COLO829 (cell line): ENCODE data around the gene TOMM40L.
A peak's percentile ranks its signal among the peaks of the same experiment; 100 is the strongest.

ENCODE experiments used
- DNase-seq: peaks from one replicate; pipeline ENCODE4 v3.0.0; 2012; ENCODE audit warnings: low spot score

TOMM40L gene

DNA sequence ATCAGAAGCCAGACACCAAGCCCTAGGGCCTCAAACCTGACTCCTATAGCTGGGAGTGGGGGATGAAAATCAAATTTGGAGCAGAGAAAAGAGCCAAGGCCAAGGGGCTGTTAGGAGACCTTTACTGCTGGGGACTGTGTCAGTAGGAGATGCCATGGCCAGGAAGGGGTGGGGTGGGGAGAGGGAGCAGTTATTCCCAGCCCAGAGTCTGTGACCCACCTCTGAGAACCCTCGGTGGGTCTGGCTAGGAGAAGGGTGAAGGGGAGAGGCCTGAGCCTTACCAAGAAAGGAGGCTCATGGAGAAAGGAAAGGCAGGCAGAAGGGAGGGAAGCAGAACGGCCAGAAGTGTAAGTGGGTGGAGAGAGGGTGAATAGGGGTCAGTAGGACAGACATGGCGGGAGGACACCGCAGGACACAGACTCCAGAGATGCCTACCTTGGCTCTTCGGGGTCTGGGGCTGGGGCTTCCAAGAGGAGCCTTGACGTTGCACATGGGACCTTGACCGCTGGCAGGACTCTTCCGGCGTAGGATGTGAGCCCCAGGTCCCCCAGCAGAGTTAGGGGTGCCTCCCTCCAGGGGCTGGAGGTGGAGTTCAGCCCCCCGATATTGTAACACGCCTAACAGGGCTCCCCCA lies 28.2 kb upstream of the TOMM40L start:
- DNase-seq = no peak

DNA sequence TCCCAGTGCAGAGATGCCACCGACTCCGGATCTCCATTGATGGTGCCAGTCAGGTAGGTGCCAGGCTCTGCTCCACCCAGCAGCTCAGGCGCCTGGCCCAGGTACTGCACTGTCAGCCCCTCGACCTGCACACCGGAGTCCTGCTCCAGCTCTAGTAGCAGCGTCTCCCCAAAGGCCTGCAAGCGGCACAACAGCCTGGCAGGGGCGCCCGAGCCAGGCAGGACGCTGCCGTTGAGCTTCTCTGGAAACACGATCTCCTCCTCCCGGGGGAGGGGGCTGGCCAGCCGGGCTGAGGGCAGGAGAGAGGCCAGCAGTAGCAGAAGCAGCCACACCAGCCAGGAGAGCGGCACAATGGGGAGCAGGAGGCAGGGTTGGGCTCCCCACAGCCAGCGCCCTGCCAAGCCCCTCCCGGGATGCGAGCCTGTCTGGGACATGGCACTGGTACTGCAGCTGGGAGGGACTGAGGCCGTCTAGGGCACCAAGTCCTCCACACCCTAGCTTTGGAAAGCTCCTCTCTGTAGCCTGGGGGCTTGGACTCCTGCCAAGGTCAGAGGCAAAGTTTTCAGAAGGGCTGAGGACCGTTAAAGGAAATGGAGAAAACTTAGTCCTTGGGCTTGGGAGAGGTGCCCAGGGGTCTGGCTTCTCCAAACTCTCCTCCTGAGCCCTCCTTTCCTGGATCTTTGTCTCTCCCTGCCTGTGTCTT lies 27.5 kb upstream of the TOMM40L start:
- DNase-seq = no peak

GRCh38 chr1:161198897-161199431 lies 26.9 kb upstream of the TOMM40L start, which contains the start of gene ADAMTS4:
TSS of gene ADAMTS4 (minus strand) at chr1:161199054. CDS start at chr1:161198627, 427 bp downstream.
- no peak for DNase-seq

GRCh38 chr1:161199506-161200139 lies 26.2 kb upstream of the TOMM40L start:
- DNase-seq = no peak

- DNase-seq = no peak
Observed at GRCh38 chr1:161200421-161200991, 25.4 kb upstream of the TOMM40L start.

DNA sequence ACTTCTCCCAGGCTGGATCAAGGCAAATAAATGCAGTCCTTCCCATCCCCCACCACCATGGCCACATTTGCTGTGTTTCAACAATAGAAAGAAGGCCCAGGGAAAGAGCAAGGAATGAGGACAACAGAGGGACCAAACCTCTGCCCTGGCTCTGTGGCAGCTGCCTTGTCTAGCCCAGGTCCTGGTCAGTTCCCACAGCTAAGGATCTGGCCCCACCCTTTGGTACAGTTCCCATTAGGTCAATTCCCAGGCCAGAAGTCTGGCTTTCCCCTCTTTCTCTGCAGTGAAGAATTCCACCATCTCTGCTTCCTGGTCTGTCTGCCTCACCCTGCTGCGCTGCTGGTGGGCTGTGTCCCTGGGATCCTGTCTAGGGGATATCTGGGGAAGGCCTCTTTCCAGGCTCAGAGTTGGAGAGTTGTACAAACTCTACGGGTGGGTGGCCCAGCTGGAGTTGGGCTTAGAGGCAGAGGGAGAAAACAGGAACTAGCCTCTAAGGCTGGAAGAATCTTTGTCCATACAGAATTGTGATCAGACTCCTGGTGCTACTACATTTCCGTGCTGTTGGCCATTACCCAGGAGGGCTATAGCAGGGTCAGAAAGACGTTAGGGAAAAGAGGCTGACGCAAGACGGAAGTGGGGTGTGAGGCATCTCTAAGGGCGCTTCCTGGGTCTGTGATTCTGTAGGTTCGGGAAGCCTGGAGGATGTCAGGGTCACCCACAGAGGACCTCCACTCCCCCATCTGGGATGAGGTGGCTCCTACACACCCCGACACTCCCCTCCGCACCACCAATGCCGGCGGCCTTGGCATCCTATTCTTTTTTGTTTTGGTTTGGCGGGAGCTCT lies 24.6 kb upstream of the TOMM40L start:
- no peak for DNase-seq

DNA sequence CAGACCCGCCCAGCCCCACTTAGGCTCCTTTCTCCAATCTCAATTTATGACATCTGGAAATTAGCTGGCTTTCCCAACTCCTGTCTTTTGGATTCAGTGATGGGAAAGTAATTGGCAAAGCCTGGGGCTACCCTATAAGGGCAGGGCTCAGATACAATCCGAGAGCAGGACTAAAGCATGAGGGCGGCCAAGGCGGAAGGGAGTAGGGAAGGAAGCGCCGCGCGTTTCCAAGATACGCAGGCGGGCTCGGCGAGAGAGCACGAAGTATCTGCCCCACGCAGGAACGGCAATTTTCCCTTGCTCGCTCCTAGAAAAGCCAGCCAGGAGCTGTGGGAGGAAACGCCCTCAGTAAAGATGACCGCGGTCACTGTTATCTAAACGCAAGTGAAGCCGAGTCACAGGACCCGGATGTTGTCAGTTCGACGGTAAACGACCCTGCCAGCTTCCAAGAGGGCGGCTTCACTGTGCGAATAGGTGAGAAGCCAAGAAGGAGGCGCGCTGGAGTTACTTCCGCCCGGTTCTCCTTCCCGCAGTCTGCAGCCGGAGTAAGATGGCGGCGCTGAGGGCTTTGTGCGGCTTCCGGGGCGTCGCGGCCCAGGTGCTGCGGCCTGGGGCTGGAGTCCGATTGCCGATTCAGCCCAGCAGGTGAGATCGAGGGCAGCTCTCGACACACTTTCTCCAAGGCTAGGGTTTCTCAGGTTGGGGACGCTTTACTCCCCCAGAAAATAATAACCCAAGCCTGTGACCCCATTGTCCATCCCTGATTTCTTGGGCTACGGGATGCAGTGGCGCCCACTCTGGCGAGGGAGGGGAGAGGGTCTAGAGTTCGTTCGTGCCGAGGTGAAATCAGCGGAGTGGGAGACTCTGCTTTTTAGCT lies 23.8 kb upstream of the TOMM40L start, which contains the start of gene NDUFS2:
NDUFS2 (plus strand) TSS at position 532 of the 877 bp plus-strand sequence; CDS start at position 551, 19 bp downstream.
- DNase-seq = peak; percentile 96

DNA sequence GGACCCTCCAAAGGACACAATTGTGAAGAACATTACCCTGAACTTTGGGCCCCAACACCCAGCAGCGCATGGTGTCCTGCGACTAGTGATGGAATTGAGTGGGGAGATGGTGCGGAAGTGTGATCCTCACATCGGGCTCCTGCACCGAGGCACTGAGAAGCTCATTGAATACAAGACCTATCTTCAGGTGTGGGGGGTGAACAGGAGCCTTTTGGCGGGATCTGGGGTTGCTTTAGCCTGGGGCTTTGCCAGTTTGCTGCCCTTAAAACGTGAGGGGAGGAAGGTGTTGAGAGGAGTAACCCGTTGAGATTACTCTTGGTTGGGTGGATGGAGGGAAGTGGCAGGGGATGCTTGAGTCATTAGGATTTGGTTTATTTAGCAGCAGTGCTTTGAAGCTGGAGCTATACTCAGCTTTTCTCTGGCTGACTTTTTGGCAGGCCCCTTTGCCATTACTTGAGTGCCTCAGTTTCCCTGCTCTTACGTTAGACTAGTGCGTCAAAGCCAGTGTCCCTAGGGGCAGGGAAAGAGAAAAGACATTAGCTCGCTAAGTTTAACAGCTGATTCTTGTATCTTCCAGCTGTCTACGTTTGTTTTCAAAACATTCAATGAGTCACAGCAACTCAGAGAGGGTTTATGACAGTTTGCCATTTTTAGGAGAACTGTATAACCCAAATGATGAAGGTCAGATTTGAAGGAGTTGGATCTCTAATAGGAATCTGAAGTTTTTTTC lies 19.3 kb upstream of the TOMM40L start:
- DNase-seq = no peak

- no peak for DNase-seq
Observed at GRCh38 chr1:161207173-161207572, 18.7 kb upstream of the TOMM40L start.

- peak; percentile 91 for DNase-seq
Observed at GRCh38 chr1:161209790-161210409, 16.0 kb upstream of the TOMM40L start.

- DNase-seq = no peak
Observed at GRCh38 chr1:161214369-161214768, 11.5 kb upstream of the TOMM40L start.

- no peak for DNase-seq
Observed at GRCh38 chr1:161215076-161215475, 10.8 kb upstream of the TOMM40L start, which contains the start of gene FCER1G. TSS of gene FCER1G (plus strand) at chr1:161215295. CDS start at chr1:161215322, 27 bp downstream.

GRCh38 chr1:161216945-161217712 lies 8.7 kb upstream of the TOMM40L start:
- DNase-seq = no peak

- no peak for DNase-seq
Observed at GRCh38 chr1:161217831-161218230, 8.0 kb upstream of the TOMM40L start.

DNA sequence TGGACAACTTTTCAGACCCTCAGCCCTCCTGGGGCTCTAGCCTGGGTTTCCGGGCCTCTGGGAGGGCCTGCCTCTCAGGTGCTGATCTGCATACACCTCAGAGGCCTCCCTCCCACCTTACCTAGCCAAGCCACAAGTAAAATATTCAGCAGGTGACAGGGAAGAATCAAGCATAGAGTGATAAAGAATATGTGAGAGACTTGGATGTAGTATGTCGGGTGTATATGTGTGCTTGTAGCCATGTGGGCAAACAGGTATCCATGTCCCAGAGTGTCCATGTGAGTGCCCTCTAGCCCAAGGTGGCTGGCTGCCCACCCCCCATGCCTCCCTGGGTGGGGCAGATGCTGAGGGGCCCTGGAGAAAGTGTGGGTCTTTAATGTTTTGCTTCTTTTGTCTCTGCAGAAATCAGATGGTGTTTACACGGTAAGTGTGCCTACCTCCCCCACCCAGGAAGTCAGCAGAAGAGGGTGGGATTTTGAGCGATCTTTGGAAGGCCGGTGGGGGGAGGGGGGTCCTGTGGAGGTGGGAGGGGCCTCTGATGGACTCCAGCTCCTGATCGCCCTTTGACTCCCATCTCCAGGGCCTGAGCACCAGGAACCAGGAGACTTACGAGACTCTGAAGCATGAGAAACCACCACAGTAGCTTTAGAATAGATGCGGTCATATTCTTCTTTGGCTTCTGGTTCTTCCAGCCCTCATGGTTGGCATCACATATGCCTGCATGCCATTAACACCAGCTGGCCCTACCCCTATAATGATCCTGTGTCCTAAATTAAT lies 7.4 kb upstream of the TOMM40L start:
- no peak for DNase-seq

DNA sequence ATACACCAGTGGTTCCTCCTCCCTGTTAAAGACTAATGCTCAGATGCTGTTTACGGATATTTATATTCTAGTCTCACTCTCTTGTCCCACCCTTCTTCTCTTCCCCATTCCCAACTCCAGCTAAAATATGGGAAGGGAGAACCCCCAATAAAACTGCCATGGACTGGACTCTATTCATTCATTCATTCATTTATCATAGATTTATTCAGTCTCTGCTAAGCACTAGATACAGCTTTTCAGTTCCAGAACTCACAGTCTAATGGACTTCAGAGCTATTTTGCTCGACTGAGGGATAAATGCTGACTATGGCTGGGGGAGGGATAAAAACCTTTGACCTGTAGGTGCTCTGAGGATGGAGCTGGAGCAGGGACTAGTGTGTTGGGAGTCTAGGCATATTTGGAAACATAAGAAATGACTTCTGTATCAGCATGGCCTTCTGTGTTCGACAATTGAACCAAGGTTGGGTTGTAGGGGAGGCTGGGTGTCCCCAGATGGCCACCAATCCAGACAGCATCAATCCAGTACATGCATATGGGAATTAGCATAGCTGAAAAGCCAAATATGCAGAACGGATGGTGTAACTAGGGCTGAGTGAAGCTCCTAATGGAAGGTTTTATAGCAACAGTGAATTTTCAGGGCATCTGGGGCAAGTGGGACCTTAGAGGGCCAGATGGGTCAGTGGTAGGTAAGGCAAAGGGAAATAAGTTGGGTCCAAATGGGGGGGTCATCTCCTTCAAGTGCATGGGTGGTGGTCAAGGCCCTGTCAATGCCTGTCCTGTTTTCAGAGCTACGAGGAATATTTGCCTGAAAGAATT lies 6.6 kb upstream of the TOMM40L start:
- no peak for DNase-seq

DNA sequence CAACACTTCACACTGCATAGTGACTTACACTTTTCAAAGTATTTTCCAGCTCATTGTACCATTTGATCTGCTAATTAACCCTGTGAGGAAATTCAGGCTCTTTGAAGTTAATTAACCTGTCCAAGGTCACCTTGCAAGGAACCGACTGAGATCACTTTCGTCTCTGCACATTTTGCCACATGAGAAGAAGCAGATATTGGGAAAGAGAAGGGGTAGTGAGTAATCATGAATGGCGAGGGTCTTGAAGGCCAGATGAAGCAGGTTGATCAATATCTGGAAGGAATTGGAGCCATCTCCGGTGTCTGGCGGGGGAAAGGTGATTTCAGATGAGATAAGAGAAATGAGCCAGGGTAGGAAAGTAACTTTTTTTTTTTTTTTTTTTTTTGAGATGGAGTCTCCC lies 5.9 kb upstream of the TOMM40L start:
- DNase-seq = no peak
